GM23248 (cell line): Measurements from ENCODE around the gene TRIM17. TPM values are rescaled to one million over a fixed set of nuclear protein-coding genes. Genes with fewer than 3 reads are reported as not detected.

Experiments
- DNase-seq: peaks from one replicate; pipeline ENCODE4 v3.0.0-alpha.2; 2015
- H2AFZ ChIP-seq: fragments of 200-600 bp; sonication (generic); 2 replicates; pipeline ENCODE4 v1.6.1; 2016; ENCODE audit warnings: antibody characterized with exemption
- H3F3A ChIP-seq: fragments of 200-600 bp; sonication (generic); 2 replicates; pipeline ENCODE4 v1.6.1; 2016; ENCODE audit warnings: mild to moderate bottlenecking, antibody characterized with exemption, mixed run types; ENCODE audit not compliant: insufficient read depth
- H3K27ac ChIP-seq: fragments of 200-600 bp; sonication (generic); 2 replicates; pipeline ENCODE4 v1.5.1; 2016; ENCODE audit warnings: mild to moderate bottlenecking
- H3K27me3 ChIP-seq: fragments of 200-600 bp; sonication (generic); replicated peaks from 2 replicates; pipeline ENCODE4 v1.6.1; 2016; ENCODE audit warnings: mild to moderate bottlenecking; ENCODE audit not compliant: insufficient read depth
- H3K36me3 ChIP-seq: fragments of 200-600 bp; sonication (generic); 2 replicates; pipeline ENCODE4 v1.6.1; 2016; ENCODE audit warnings: low read depth, mild to moderate bottlenecking
- H3K4me1 ChIP-seq: fragments of 200-600 bp; sonication (generic); 2 replicates; pipeline ENCODE4 v1.6.1; 2016; ENCODE audit warnings: mild to moderate bottlenecking; ENCODE audit not compliant: insufficient read depth
- H3K4me2 ChIP-seq: fragments of 200-600 bp; sonication (generic); one replicate; pipeline ENCODE4 v1.6.1; 2016; ENCODE audit warnings: mild to moderate bottlenecking; ENCODE audit not compliant: unreplicated experiment
- H3K4me3 ChIP-seq: fragments of 200-600 bp; sonication (generic); 2 replicates; pipeline ENCODE4 v1.5.1; 2016; ENCODE audit warnings: mild to moderate bottlenecking
- H3K79me2 ChIP-seq: fragments of 200-600 bp; sonication (generic); 2 replicates; pipeline ENCODE4 v1.6.1; 2016; ENCODE audit warnings: mild to moderate bottlenecking; ENCODE audit not compliant: insufficient read depth
- H3K9ac ChIP-seq: fragments of 200-600 bp; sonication (generic); 2 replicates; pipeline ENCODE4 v1.6.1; 2016; ENCODE audit warnings: mild to moderate bottlenecking
- H3K9me2 ChIP-seq: fragments of 200-600 bp; sonication (generic); 2 replicates; pipeline ENCODE4 v1.6.1; 2016; ENCODE audit warnings: mixed run types, mild to moderate bottlenecking, moderate library complexity; ENCODE audit not compliant: insufficient read depth
- H3K9me3 ChIP-seq: fragments of 200-600 bp; sonication (generic); one replicate; pipeline ENCODE4 v1.6.1; 2017; ENCODE audit warnings: low read depth
- H4K20me1 ChIP-seq: fragments of 200-600 bp; sonication (generic); 2 replicates; pipeline ENCODE4 v1.6.0; 2016; ENCODE audit not compliant: insufficient read depth
- EZH2 ChIP-seq: fragments of 200-600 bp; sonication (generic); IDR thresholded peaks from 2 replicates; pipeline ENCODE4 v1.6.1; 2018; ENCODE audit warnings: antibody characterized with exemption, mild to moderate bottlenecking; ENCODE audit not compliant: insufficient read depth, poor library complexity, severe bottlenecking
- EZH2phosphoT487 ChIP-seq: fragments of 200-600 bp; sonication (generic); IDR thresholded peaks from 2 replicates; pipeline ENCODE4 v1.6.1; 2018; ENCODE audit warnings: antibody characterized with exemption, moderate library complexity, mild to moderate bottlenecking, low read depth; ENCODE audit not compliant: insufficient read depth
- WGBS, 2 experiments: methylation state at CpG; one replicate each; pipeline ENCODE4 v1.1.6; 2015 to 2017; ENCODE audit warnings: low lambda C conversion rate in 2 of 2, low coverage in 1 of 2; ENCODE audit errors: missing lambda C conversion rate in 2 of 2; 5-methylcytosine and 5-hydroxymethylcytosine counted together
- in situ Hi-C: fragments of 300-500 bp; cut with MboI; formaldehyde crosslinking; loops from 2 replicates; pipeline ENCODE4 v1.15.0; 2020
- polyA plus RNA-seq: library from polyadenylated mRNA; unstranded; fragments of >200 nt; fragmentation: Nextera tagmentation; extraction: Ambion mirVana; gene quantifications from 2 replicates; pipeline ENCODE4 v1.2.1, GENCODE V29; 2016
- total RNA-seq: library from RNA; depleted of rRNA; stranded (reverse); fragments of >200 nt; shearing (Covaris generic); gene quantifications from 2 replicates; pipeline ENCODE4 v1.2.3, GENCODE V29; 2014

The TRIM17 gene
- total and polyA plus RNA-seq, 2 experiments from 2014 or later = 0.26 TPM; not detected in 1

GRCh38 chr1:228393268-228393701 is 23.4 kb downstream of the TRIM17 start:
- 0 out of 2 replicates have a peak overlapping the region, but pooled peaks have one; percentile 11 for H3K27ac ChIP-seq
- peaks cover 14% of the 10 kb centered on the region for H3K4me1 ChIP-seq
- H3F3A ChIP-seq = 0 out of 2 replicates have a peak, but pooled peaks cover 3% of the 10 kb centered on the region
- WGBS, 2 experiments = 11 to 12% methylated on average over 8 of the region's 8 CpGs
- peaks cover 3% of the 10 kb centered on the region; the same call in 1 of the 2 replicates for H3K79me2 ChIP-seq
- no peaks in the 10 kb centered on the region for H3K27me3 ChIP-seq
- no peaks in the 10 kb centered on the region for H3K9me2 ChIP-seq
- no peak overlapping the region for H3K9ac ChIP-seq
- in situ Hi-C loops = no loop called here
- no peaks in the 10 kb centered on the region; the same call in 1 of the 2 replicates for H3K36me3 ChIP-seq
- TF ChIP-seq EZH2phosphoT487 = no peak
- TF ChIP-seq EZH2 = no peak
- H2AFZ ChIP-seq = no peak overlapping the region
- no peak overlapping the region for H3K4me3 ChIP-seq
- no peaks in the 10 kb centered on the region for H4K20me1 ChIP-seq
- no peaks in the 10 kb centered on the region for H3K9me3 ChIP-seq
- no peak overlapping the region for H3K4me2 ChIP-seq
- DNase-seq = peak; percentile 84

- WGBS, 2 experiments = 75 to 76% methylated on average over 12 of the region's 12 CpGs
- no peaks in the 10 kb centered on the region for H3K9me3 ChIP-seq
Measured at GRCh38 chr1:228392111-228392936, 24.3 kb downstream of the TRIM17 start.

GRCh38 chr1:228391411-228392020 is 25.1 kb downstream of the TRIM17 start:
- in situ Hi-C loops = no loop called here
- no peaks in the 10 kb centered on the region; the same call in 1 of the 2 replicates for H3K36me3 ChIP-seq
- no peak overlapping the region for H3K4me3 ChIP-seq
- H3K4me1 ChIP-seq = peaks cover 14% of the 10 kb centered on the region
- H3F3A ChIP-seq = 0 out of 2 replicates have a peak, but pooled peaks cover 3% of the 10 kb centered on the region
- H3K9me3 ChIP-seq = no peaks in the 10 kb centered on the region
- H2AFZ ChIP-seq = no peak overlapping the region
- no peak overlapping the region for H3K4me2 ChIP-seq
- WGBS, 2 experiments = 89 to 91% methylated on average over 8 to 11 of the region's 11 CpGs
- no peaks in the 10 kb centered on the region for H3K79me2 ChIP-seq
- H3K27ac ChIP-seq = no peak overlapping the region
- no peak for TF ChIP-seq EZH2
- TF ChIP-seq EZH2phosphoT487 = no peak
- H4K20me1 ChIP-seq = no peaks in the 10 kb centered on the region
- H3K9me2 ChIP-seq = no peaks in the 10 kb centered on the region
- no peaks in the 10 kb centered on the region for H3K27me3 ChIP-seq
- DNase-seq = no peak
- H3K9ac ChIP-seq = no peak overlapping the region

More at GRCh38 chr1:228392111-228392936, 24.3 kb downstream of the TRIM17 start:
- Histone ChIP-seq H3K27ac (no peak overlapping the region), H3F3A (0 out of 2 replicates have a peak, but pooled peaks cover 3% of the 10 kb centered on the region), H3K4me2 (no peak overlapping the region), H3K27me3 (no peaks in the 10 kb centered on the region), H3K36me3 (no peaks in the 10 kb centered on the region; the same call in 1 of the 2 replicates), H2AFZ (no peak overlapping the region), H3K79me2 (no peaks in the 10 kb centered on the region), H3K4me3 (no peak overlapping the region), H3K4me1 (peaks cover 14% of the 10 kb centered on the region), H3K9me2 (no peaks in the 10 kb centered on the region), H4K20me1 (no peaks in the 10 kb centered on the region), H3K9ac (no peak overlapping the region)
- in situ Hi-C loops = no loop called here
- no peak for TF ChIP-seq EZH2phosphoT487
- DNase-seq = peak; percentile 30

GRCh38 chr1:228390649-228391048 is 26.0 kb downstream of the TRIM17 start:
- no peak for DNase-seq
- in situ Hi-C loops = no loop called here
- Histone ChIP-seq H3K9me2 (no peaks in the 10 kb centered on the region), H3K79me2 (no peaks in the 10 kb centered on the region), H3K36me3 (no peaks in the 10 kb centered on the region; the same call in 1 of the 2 replicates), H3K4me3 (no peak overlapping the region), H3K27ac (no peak overlapping the region), H4K20me1 (no peaks in the 10 kb centered on the region), H3K9ac (no peak overlapping the region), H3K4me1 (peaks cover 14% of the 10 kb centered on the region), H2AFZ (no peak overlapping the region), H3K4me2 (no peak overlapping the region), H3F3A (0 out of 2 replicates have a peak, but pooled peaks cover 3% of the 10 kb centered on the region), H3K9me3 (no peaks in the 10 kb centered on the region), H3K27me3 (no peaks in the 10 kb centered on the region)
- TF ChIP-seq EZH2 (no peak), EZH2phosphoT487 (no peak)
- WGBS, 2 experiments = 90 to 92% methylated on average over 10 of the region's 10 CpGs
